Lower lobe of right lung (tissue), 2 donors: ENCODE data around the gene GMPPB. TPM values are rescaled to one million over a fixed set of nuclear protein-coding genes. Genes with fewer than 3 reads are reported as not detected.
A peak's percentile ranks its signal among the peaks of the same experiment; 100 is the strongest.

Experiments used
- ATAC-seq, 2 donors: fragments of 200-7000 bp; cut with Tn5 transposase; one replicate each; pipeline ENCODE4 v1.9.1; 2020 to 2022; ENCODE audit warnings: mild to moderate bottlenecking in 2 of 2, moderate library complexity in 2 of 2
- DNase-seq: peaks from one replicate; pipeline ENCODE4 v3.0.0-alpha.2; 2020
- H3K27ac ChIP-seq: fragments of 200-600 bp; one replicate; pipeline ENCODE4 v1.8.0; 2022
- H3K27me3 ChIP-seq: fragments of 200-600 bp; one replicate; pipeline ENCODE4 v1.8.0; 2022; ENCODE audit warnings: low read depth
- H3K36me3 ChIP-seq: fragments of 200-600 bp; one replicate; pipeline ENCODE4 v1.8.0; 2022; ENCODE audit warnings: mild to moderate bottlenecking
- H3K4me1 ChIP-seq: fragments of 200-600 bp; one replicate; pipeline ENCODE4 v1.8.0; 2022
- H3K4me3 ChIP-seq: fragments of 200-600 bp; one replicate; pipeline ENCODE4 v1.8.0; 2022; ENCODE audit warnings: mild to moderate bottlenecking
- H3K9me3 ChIP-seq: fragments of 200-600 bp; one replicate; pipeline ENCODE4 v1.8.0; 2022
- intact Hi-C: fragments of 100-400 bp; cut with DNase I; formaldehyde crosslinking; loops from one replicate; pipeline ENCODE4 v1.11.0; 2022
- total RNA-seq: library from RNA; stranded (reverse); fragmentation: NEBNext Ultra II Directional; extraction: Animal tissue kit (Norgen Biotek cat#: 25700); gene quantifications from one replicate; pipeline ENCODE4 v1.2.1, GENCODE V29; 2021
- TF ChIP-seq, protein P1 (sequence below): fragments of 200-600 bp; IDR thresholded peaks from one replicate; pipeline ENCODE4 v1.8.0; 2022; ENCODE audit warnings: antibody characterized with exemption, mild to moderate bottlenecking
- donor health status: DM: no; HTN: yes; CAD: no; lungs with severe emphysema.

Gene GMPPB
- total RNA-seq, 1 donor from 2014 or later, result 27.3 TPM

DNA sequence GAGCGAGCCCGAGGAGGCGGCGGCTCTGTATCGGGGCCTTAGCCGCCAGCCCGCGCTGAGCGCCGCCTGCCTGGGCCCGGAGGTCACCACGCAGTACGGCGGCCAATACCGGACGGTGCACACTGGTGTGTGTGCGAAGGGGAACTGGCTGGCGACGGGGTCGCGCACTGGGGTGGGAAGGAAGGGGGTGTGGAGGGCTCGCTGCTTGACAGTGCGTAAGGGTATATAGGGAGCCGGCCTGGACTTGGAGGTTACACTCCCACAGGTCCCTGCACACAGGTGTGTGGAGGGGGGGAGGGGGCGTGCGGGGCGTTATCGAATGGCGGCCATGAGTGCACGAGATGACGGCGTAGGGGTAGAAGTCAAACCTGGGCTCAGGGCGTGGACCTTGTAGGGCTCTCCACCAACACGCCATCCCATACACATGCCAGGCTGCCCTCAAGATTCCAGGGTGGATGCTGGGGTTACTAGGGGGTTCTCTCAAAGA is 49.2 kb downstream of the GMPPB start:
- intact Hi-C loops, result no loop called here
- Histone ChIP-seq H3K27ac (peak overlapping the region; percentile 92), H3K36me3 (peaks cover 41% of the 10 kb centered on the region), H3K27me3 (no peaks in the 10 kb centered on the region), H3K9me3 (no peaks in the 10 kb centered on the region), H3K4me3 (peak overlapping the region; percentile 98), H3K4me1 (peaks cover 13% of the 10 kb centered on the region)
- TF ChIP-seq, protein P1, sequence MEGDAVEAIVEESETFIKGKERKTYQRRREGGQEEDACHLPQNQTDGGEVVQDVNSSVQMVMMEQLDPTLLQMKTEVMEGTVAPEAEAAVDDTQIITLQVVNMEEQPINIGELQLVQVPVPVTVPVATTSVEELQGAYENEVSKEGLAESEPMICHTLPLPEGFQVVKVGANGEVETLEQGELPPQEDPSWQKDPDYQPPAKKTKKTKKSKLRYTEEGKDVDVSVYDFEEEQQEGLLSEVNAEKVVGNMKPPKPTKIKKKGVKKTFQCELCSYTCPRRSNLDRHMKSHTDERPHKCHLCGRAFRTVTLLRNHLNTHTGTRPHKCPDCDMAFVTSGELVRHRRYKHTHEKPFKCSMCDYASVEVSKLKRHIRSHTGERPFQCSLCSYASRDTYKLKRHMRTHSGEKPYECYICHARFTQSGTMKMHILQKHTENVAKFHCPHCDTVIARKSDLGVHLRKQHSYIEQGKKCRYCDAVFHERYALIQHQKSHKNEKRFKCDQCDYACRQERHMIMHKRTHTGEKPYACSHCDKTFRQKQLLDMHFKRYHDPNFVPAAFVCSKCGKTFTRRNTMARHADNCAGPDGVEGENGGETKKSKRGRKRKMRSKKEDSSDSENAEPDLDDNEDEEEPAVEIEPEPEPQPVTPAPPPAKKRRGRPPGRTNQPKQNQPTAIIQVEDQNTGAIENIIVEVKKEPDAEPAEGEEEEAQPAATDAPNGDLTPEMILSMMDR, result no peak
- DNase-seq (no peak), ATAC-seq (peak; percentile 41 to 48)

DNA sequence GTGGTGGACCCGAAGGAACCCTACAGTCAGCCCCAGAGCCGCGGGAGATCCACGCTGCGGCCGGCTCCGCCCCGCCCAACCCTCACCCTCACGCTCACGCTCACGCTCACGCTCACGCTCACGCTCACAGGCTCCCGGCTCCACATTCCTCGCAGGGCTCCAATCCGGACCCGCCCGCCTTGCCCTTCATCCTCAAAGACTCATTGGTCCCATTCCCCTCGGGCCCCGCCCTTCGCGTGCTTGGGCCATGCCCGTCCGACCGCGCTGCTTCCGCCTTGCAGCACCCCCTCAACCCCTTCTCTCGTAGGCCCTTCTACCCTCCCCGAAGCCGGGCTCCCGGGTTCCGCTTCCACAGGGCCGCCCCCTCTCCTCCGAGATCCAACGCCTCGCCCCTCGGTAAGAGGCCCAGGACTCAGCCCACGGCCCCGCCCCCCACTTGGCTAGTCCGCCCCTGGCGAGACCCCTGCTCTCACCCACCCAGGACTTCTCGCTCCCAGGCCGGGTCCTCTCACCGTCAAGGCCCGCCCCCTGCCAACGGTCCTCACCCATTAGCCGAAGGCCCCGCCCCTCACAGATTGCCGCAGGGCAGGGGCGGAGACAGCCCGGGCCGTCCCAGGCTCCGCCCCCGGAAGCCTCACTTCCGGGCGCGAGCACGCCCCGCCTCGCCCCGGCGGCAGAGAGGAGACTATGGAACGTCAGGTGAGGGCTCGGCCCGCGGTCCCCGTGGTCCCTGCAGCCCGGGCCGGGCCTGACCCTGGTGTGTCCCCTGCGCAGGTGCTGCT is 49.8 kb downstream of the GMPPB start, which contains the start of gene APEH:
Gene APEH, plus strand, starts transcription at position 637 of the 782 bp plus-strand sequence. Its CDS starts 51 bp downstream, at position 688.
- TF ChIP-seq, protein P1, result no peak
- ATAC-seq, result peak; percentile 96
- no peaks in the 10 kb centered on the region for H3K27me3 ChIP-seq
- H3K9me3 ChIP-seq, result no peaks in the 10 kb centered on the region
- peak within 1 kb of the TSS; percentile 92 for H3K27ac ChIP-seq
- H3K4me1 ChIP-seq, result peaks cover 13% of the 10 kb centered on the region
- peak within 1 kb of the TSS; percentile 98 for H3K4me3 ChIP-seq
- H3K36me3 ChIP-seq, result peaks cover 35% of the 10 kb centered on the region
- peak; percentile 99 for DNase-seq
- intact Hi-C loops, result no loop called here

DNA sequence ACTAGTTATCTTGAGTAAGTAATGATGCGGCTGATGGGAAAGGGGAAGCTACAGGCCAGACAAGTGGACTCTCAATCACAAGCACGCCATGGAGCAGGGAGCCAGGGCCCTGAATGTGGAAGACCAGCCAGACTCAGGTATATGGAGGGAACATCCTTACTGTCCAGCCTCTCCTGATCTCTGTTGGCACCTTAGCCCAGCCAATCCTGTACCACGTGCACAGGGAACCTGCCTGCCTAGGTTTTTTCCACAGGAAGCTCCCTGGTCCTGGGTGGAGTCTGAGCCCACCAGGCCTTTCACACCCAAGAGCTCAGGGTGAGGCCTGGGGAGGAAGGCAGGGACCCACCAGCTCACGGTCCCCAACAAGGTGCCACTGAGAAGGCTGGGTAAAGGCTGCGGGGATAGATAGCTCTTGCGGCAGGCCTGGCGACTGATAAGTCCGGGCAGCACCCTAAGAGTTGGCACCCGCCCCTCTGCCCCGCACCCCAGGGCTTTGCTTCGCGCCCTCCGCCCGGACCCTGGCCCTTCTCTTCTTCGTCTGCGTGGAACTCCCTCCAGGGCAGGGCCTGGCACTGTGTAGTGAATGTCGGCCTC is 50.5 kb downstream of the GMPPB start:
- intact Hi-C loops, result no loop called here
- Histone ChIP-seq H3K27ac (peak overlapping the region; percentile 92), H3K9me3 (no peaks in the 10 kb centered on the region), H3K4me3 (peak overlapping the region; percentile 98), H3K36me3 (peaks cover 28% of the 10 kb centered on the region), H3K27me3 (no peaks in the 10 kb centered on the region), H3K4me1 (peaks cover 13% of the 10 kb centered on the region)
- DNase-seq, result no peak
- no peak for ATAC-seq
- TF ChIP-seq, protein P1, result no peak

DNA sequence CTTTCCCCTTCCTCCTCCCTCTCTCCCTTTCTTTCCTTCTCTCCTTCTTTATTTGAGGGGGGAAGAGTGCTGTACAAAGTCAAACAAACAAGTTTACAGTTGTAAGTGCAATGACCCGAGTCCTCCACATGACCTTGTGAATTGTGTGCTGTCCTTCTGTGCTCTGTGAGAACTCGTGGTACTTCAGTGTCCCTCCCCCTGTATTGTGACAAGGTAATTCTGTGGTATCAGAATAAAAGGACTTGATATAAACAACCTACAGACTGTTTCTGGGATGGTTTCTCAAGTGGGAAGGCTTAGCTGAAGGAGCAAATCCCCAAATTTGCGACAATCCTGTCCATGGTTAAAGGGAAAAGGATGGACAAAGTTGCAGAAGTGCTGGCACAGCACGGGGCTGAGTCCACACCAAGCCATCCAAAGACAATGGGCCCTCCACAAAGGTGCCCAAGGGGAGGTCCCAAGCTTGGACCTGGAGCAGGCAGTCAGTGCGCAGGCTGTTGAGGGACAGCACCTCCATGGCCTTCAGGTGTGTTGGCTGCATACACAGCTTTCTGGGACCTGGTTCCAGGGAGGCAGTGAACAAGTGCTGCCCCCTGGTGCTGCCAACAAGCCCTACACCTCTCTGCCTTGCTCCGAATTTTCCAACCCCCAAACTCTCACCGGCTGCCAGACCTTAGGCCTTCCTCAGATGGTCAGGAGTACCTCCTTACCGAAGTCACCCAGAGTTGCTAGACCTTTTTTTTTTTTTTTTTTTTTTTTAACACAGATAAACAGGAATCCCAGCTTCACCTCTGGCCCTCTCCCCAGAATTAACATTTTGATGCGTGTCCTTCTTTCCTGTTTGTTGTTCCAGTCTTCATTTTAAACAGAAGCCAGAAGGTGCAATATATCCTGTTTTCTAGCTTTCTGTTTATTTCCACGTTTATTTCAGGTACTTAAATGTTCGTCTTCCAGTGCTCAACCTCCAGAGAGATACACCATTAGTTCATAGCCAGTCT is 52.2 kb downstream of the GMPPB start:
- peak; percentile 20 to 25 for ATAC-seq
- H3K27ac ChIP-seq, result no peak overlapping the region
- TF ChIP-seq, protein P1, result peak; percentile 77
- DNase-seq, result peak; percentile 77
- H3K36me3 ChIP-seq, result peaks cover 12% of the 10 kb centered on the region
- H3K4me3 ChIP-seq, result no peak overlapping the region
- intact Hi-C loops, result no loop called here
- H3K27me3 ChIP-seq, result no peaks in the 10 kb centered on the region
- H3K9me3 ChIP-seq, result no peaks in the 10 kb centered on the region
- H3K4me1 ChIP-seq, result peaks cover 13% of the 10 kb centered on the region

DNA sequence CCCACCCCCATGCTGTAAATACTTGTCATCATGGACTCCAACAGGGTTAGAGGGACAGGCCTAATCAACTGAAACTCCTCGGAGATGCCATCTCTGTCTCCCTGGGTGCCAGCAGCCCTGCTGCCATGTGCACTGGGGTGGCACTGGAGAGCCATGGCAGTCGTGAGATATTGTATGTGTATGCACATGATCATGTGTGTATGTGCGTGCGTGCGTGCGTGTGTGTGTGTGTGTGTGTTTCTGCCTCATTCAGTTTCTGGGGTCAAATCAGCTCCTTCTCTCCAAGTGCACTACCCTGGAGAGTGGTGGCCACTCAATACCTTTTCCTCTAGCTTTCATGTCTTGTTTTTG is 52.8 kb downstream of the GMPPB start:
- H3K4me3 ChIP-seq, result no peak overlapping the region
- H3K9me3 ChIP-seq, result no peaks in the 10 kb centered on the region
- no peak overlapping the region for H3K27ac ChIP-seq
- H3K4me1 ChIP-seq, result peaks cover 13% of the 10 kb centered on the region
- peaks cover 5% of the 10 kb centered on the region for H3K36me3 ChIP-seq
- H3K27me3 ChIP-seq, result no peaks in the 10 kb centered on the region
- TF ChIP-seq, protein P1, result no peak
- no peak for DNase-seq
- ATAC-seq, result no peak
- intact Hi-C loops, result no loop called here
